T47D (cell line): ENCODE results near the gene GTF2H4.
A peak's percentile ranks its signal among the peaks of the same experiment; 100 is the strongest.

Experiments
- DNase-seq, 2 experiments: peaks; one replicate each; pipeline versions ENCODE4 v3.0.0 to v3.0.0-alpha.2; 2011 to 2012; ENCODE audit warnings: low read depth in 1 of 2, low spot score in 1 of 2
- JUND ChIP-seq: IDR thresholded peaks from 2 replicates; pipeline ENCODE4 v1.6.1; 2012; ENCODE audit warnings: low read depth
- in situ Hi-C: cut with HindIII; loops from 2 replicates; pipeline ENCODE4 v1.10.0; 2016; ENCODE audit warnings: low sequenced_read_pairs, low pct_unique_long_range_greater_than_20kb

GTF2H4 gene

GRCh38 chr6:30945281-30945680 is 37.3 kb downstream of the GTF2H4 start:
- no peak for TF ChIP-seq JUND
- no peak for DNase-seq
- in situ Hi-C loops: no loop called here

- in situ Hi-C loops: no loop called here
- no peak for DNase-seq
- TF ChIP-seq JUND: no peak
These were observed 39.2 kb downstream of the GTF2H4 start for GRCh38 chr6:30947231-30947630.

GRCh38 chr6:30948811-30949210 is 40.8 kb downstream of the GTF2H4 start:
- no peak for TF ChIP-seq JUND
- no peak for DNase-seq
- in situ Hi-C loops: no loop called here

GRCh38 chr6:30951907-30952469 is 44.0 kb downstream of the GTF2H4 start:
- no peak for TF ChIP-seq JUND
- in situ Hi-C loops: no loop called here
- no peak for DNase-seq

- in situ Hi-C loops: no loop called here
- DNase-seq: no peak
- no peak for TF ChIP-seq JUND
These were observed 46.8 kb downstream of the GTF2H4 start for GRCh38 chr6:30954631-30955366.

GRCh38 chr6:30955367-30956042 is 47.5 kb downstream of the GTF2H4 start:
- DNase-seq: no peak
- in situ Hi-C loops: no loop called here
- no peak for TF ChIP-seq JUND

- DNase-seq: no peak
- in situ Hi-C loops: no loop called here
- TF ChIP-seq JUND: no peak
These were observed 49.7 kb downstream of the GTF2H4 start for GRCh38 chr6:30957716-30958115.

- in situ Hi-C loops: no loop called here
These were observed 53.1 kb downstream of the GTF2H4 start for GRCh38 chr6:30960907-30961673.

GRCh38 chr6:30962716-30963115 is 54.7 kb downstream of the GTF2H4 start:
- DNase-seq: no peak
- TF ChIP-seq JUND: no peak
- in situ Hi-C loops: no loop called here

More at GRCh38 chr6:30960907-30961673, 53.1 kb downstream of the GTF2H4 start:
- peak in 1 of 2 experiments; percentile 56 for DNase-seq
- TF ChIP-seq JUND: no peak

- no peak for DNase-seq
- in situ Hi-C loops: no loop called here
- no peak for TF ChIP-seq JUND
These were observed 55.6 kb downstream of the GTF2H4 start for GRCh38 chr6:30963641-30964040.
